ENCODE results near the gene KICS2.

KICS2 gene

GRCh38 chr12:64192644-64193444 is 29.3 kb downstream of the KICS2 start:
- no peak for TF ChIP-seq GABPA (IDR thresholded peaks at IDR 0.05; ENCODE audit: low read depth)
- TF ChIP-seq SPI1 (IDR thresholded peaks at IDR 0.05; ENCODE audit: borderline replicate concordance, low read depth) = no peak
- TF ChIP-seq POLR2AphosphoS5 (IDR thresholded peaks at IDR 0.05; ENCODE audit: low read depth) = no peak
- no peak for TF ChIP-seq CTCF (IDR thresholded peaks at IDR 0.05; ENCODE audit: insufficient read depth, low read length)
- TF ChIP-seq REST (IDR thresholded peaks at IDR 0.05; ENCODE audit: insufficient replicate concordance, low read depth) = no peak
- H3K27me3 ChIP-seq (ENCODE audit: insufficient read depth, poor library complexity, severe bottlenecking) = no peaks in the 10 kb centered on the region
- no peak overlapping the region for H3K27ac ChIP-seq (replicated peaks)
- no peak for DNase-seq (ENCODE audit: low read depth in 1 of 2, low spot score in 1 of 2)
- H3K4me3 ChIP-seq (replicated peaks; ENCODE audit: insufficient read depth, low read length) = no peak overlapping the region

- H3K4me3 ChIP-seq (replicated peaks; ENCODE audit: insufficient read depth, low read length) = no peak overlapping the region
- DNase-seq (ENCODE audit: low read depth in 1 of 2, low spot score in 1 of 2) = no peak
- no peak overlapping the region for H3K27ac ChIP-seq (replicated peaks)
- TF ChIP-seq CTCF (IDR thresholded peaks at IDR 0.05; ENCODE audit: insufficient read depth, low read length) (no peak), SPI1 (IDR thresholded peaks at IDR 0.05; ENCODE audit: borderline replicate concordance, low read depth) (no peak)
- no peaks in the 10 kb centered on the region for H3K27me3 ChIP-seq (ENCODE audit: insufficient read depth, poor library complexity, severe bottlenecking)
Observed at GRCh38 chr12:64190140-64190539, 32.0 kb downstream of the KICS2 start.

- no peak overlapping the region for H3K27ac ChIP-seq (replicated peaks)
- no peak for TF ChIP-seq GABPA (IDR thresholded peaks at IDR 0.05; ENCODE audit: low read depth)
- TF ChIP-seq SPI1 (IDR thresholded peaks at IDR 0.05; ENCODE audit: borderline replicate concordance, low read depth) = no peak
- no peak for TF ChIP-seq CTCF (IDR thresholded peaks at IDR 0.05; ENCODE audit: insufficient read depth, low read length)
- TF ChIP-seq REST (IDR thresholded peaks at IDR 0.05; ENCODE audit: insufficient replicate concordance, low read depth) = no peak
- no peak for TF ChIP-seq POLR2AphosphoS5 (IDR thresholded peaks at IDR 0.05; ENCODE audit: low read depth)
- H3K27me3 ChIP-seq (ENCODE audit: insufficient read depth, poor library complexity, severe bottlenecking) = no peaks in the 10 kb centered on the region
- no peak overlapping the region for H3K4me3 ChIP-seq (replicated peaks; ENCODE audit: insufficient read depth, low read length)
- no peak for DNase-seq (ENCODE audit: low read depth in 1 of 2, low spot score in 1 of 2)
Observed at GRCh38 chr12:64189530-64189929, 32.6 kb downstream of the KICS2 start.

- H3K4me3 ChIP-seq (replicated peaks; ENCODE audit: insufficient read depth, low read length) = no peak overlapping the region
- TF ChIP-seq GABPA (IDR thresholded peaks at IDR 0.05; ENCODE audit: low read depth) (no peak), CTCF (IDR thresholded peaks at IDR 0.05; ENCODE audit: insufficient read depth, low read length) (no peak), SPI1 (IDR thresholded peaks at IDR 0.05; ENCODE audit: borderline replicate concordance, low read depth) (no peak), REST (IDR thresholded peaks at IDR 0.05; ENCODE audit: insufficient replicate concordance, low read depth) (no peak), POLR2AphosphoS5 (IDR thresholded peaks at IDR 0.05; ENCODE audit: low read depth) (no peak)
Observed at GRCh38 chr12:64187794-64188193, 34.3 kb downstream of the KICS2 start.

More at GRCh38 chr12:64187794-64188193, 34.3 kb downstream of the KICS2 start:
- DNase-seq (ENCODE audit: low read depth in 1 of 2, low spot score in 1 of 2) = no peak
- Histone ChIP-seq H3K27me3 (ENCODE audit: insufficient read depth, poor library complexity, severe bottlenecking) (no peaks in the 10 kb centered on the region), H3K27ac (replicated peaks) (no peak overlapping the region)

Data from HL-60 (cell line).